Pons (tissue), 1 donor: ENCODE measurements around the gene MUC20.
"Not testable (repeated sequence)": the region's sequence is repeated elsewhere in the genome, so short reads cannot be mapped to it uniquely, and the experiment has no call there.

Experiments
- DNase-seq: peaks from one replicate; pipeline ENCODE4 v3.0.0-alpha.2; 2016; ENCODE audit warnings: low spot score

Gene MUC20

GRCh38 chr3:195770841-195771645 is 50.3 kb downstream of the MUC20 start:
- DNase-seq, result not testable (repeated sequence)

- no peak for DNase-seq
Observed at GRCh38 chr3:195771646-195772300, 51.0 kb downstream of the MUC20 start.

GRCh38 chr3:195773956-195774537 is 53.3 kb downstream of the MUC20 start:
- no peak for DNase-seq

GRCh38 chr3:195774917-195775316 is 54.1 kb downstream of the MUC20 start:
- peak; percentile 4 for DNase-seq

GRCh38 chr3:195777975-195778374 is 57.2 kb downstream of the MUC20 start:
- no peak for DNase-seq

- DNase-seq, result not testable (repeated sequence)
Observed at GRCh38 chr3:195781236-195781635, 60.5 kb downstream of the MUC20 start.
